Gastrocnemius medialis (tissue), 4 donors: ENCODE data around the gene CCDC80.

Source experiments
- CTCF ChIP-seq, 5 experiments: fragments of 450-650 bp in 3 of 5; fragments of 200-600 bp in 2 of 5; sonication (generic) in 2 of 5; IDR thresholded peaks in 4 of 5; conservative IDR thresholded peaks in 1 of 5; 1 replicate in 4 of 5; 2 replicates in 1 of 5; pipeline ENCODE4 v1.5.1; 2016 to 2019; ENCODE audit warnings: antibody characterized with exemption in 5 of 5, mild to moderate bottlenecking in 3 of 5, moderate library complexity in 3 of 5
- POLR2A ChIP-seq, 2 donors: fragments of 450-650 bp; IDR thresholded peaks; one replicate each; pipeline ENCODE4 v1.6.1; 2017; ENCODE audit warnings: antibody characterized with exemption in 2 of 2, mild to moderate bottlenecking in 2 of 2, moderate library complexity in 2 of 2

GRCh38 chr3:112561484-112561733 is 79.5 kb downstream of the CCDC80 start:
- TF ChIP-seq CTCF (IDR thresholded peaks at IDR 0.05 in 4 of 5, conservative IDR thresholded peaks at IDR 0.05 in 1 of 5) (no peak), POLR2A (IDR thresholded peaks at IDR 0.05) (no peak)
